Measurements from ENCODE around the gene C1orf21.

Gene C1orf21

DNA sequence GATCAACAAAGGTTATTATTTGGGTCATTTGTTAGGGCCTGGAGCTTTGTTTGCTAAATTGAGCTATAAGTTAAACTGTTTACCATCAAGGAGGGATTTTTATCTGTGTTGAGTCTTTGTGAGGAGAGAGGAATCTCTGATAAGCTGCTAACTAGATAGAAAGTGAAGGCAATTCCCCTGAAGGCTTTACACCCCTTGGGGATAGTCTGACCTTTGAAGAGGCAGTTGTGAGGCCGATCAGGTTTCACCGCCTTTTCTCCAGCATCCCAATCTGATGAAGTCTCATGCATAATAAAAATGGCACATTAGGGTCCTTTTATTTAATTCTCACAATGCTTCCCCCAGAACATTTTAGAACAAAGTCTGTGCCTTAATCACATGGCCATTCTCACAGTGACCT lies 21.8 kb downstream of the C1orf21 start:
- Histone ChIP-seq H4K8ac (ENCODE audit: low read length) (no peak overlapping the region), H3K14ac (ENCODE audit: low read length in 2 of 2) (no peak overlapping the region), H3K4me2 (ENCODE audit: low read length, poor library complexity, severe bottlenecking) (peak overlapping the region; percentile 61), H2BK5ac (ENCODE audit: low read depth, low read length, poor library complexity, severe bottlenecking) (no peak overlapping the region), H3K4ac (ENCODE audit: low read depth in 1 of 2, low read length in 2 of 2) (peak overlapping the region in 1 of 2 experiments; percentile 21), H3K79me1 (replicated peaks; ENCODE audit: low read length, poor library complexity, severe bottlenecking) (peaks cover 20% of the 10 kb centered on the region), H3K27me3 (ENCODE audit: control insufficient read depth in 1 of 2, insufficient read depth in 1 of 2, low read length in 2 of 2) (no peaks in the 10 kb centered on the region), H3K4me1 (ENCODE audit: control insufficient read depth, insufficient read depth, low read depth, low read length) (no peaks in the 10 kb centered on the region), H3K36me3 (ENCODE audit: control insufficient read depth in 1 of 2, insufficient read depth in 2 of 2, low read depth in 1 of 2, low read length in 2 of 2) (peaks cover 0 to under 1% of the 10 kb centered on the region in 2 experiments), H3K18ac (ENCODE audit: low read depth in 1 of 2, low read length in 2 of 2) (no peak overlapping the region), H2BK12ac (ENCODE audit: low read length in 2 of 2) (no peak overlapping the region), H2AFZ (ENCODE audit: low read depth, low read length) (no peak overlapping the region), H2BK120ac (ENCODE audit: low read depth, low read length) (no peak overlapping the region), H3K4me3 (ENCODE audit: insufficient read depth in 1 of 2, low read depth in 1 of 2, low read length in 2 of 2) (no peak overlapping the region), H2AK5ac (ENCODE audit: low read length, severe bottlenecking) (no peak overlapping the region), H3K9me3 (ENCODE audit: control insufficient read depth, low read length) (no peaks in the 10 kb centered on the region), H2BK15ac (ENCODE audit: low read depth, poor library complexity, severe bottlenecking) (no peak overlapping the region), H3K9ac (ENCODE audit: low read length) (no peak overlapping the region), H4K91ac (ENCODE audit: low read length) (no peak overlapping the region), H3K23ac (ENCODE audit: low read length in 2 of 2) (no peak overlapping the region), H3K27ac (ENCODE audit: low read length, poor library complexity, severe bottlenecking) (peak overlapping the region; percentile 84)
- peak; percentile 37 for DNase-seq
- 58% methylated on average over 2 of the region's 2 CpGs for WGBS

DNA sequence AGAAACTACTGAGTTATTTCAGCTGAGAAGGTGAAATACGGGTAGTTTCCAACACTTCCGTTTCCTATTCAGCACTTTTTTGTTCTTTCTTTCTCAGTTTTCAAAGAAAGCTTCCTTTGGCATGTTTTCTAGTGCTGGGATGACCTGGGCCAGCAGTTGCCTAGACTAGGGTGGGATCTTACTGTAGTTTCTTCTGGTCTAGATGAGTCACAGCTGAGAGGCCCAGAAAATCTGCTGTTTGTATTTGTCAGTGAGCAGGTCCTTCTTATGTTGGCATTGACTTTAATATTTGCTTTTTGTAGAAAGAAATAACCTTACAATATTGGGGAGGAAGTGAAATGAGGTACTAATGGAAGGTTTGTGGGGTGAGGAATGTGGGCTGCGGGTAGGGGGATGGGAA lies 22.2 kb downstream of the C1orf21 start:
- H3K14ac ChIP-seq (ENCODE audit: low read length in 2 of 2), result no peak overlapping the region

DNA sequence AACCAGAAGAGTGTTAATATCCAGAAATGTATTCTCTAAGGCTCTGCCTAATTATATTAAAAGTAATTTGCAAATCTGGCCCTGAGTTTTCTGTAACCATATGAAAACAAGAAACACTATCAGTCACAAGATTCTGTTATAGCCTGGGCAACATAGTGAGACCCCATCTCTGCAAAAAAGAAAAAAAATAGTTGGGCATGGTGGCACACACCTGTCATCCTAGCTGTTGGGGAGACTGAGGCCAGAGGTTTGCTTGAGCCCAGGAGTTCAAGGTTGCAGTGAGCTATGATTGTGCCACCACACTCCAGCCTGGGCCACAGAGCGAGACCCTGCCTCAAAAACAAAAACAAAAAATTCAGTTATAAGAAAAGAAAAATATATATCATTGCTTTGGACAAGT lies 25.6 kb downstream of the C1orf21 start:
- Histone ChIP-seq H3K27me3 (ENCODE audit: control insufficient read depth in 1 of 2, insufficient read depth in 1 of 2, low read length in 2 of 2) (no peaks in the 10 kb centered on the region), H3K36me3 (ENCODE audit: control insufficient read depth in 1 of 2, insufficient read depth in 2 of 2, low read depth in 1 of 2, low read length in 2 of 2) (peaks cover 0 to 6% of the 10 kb centered on the region in 2 experiments), H3K23ac (ENCODE audit: low read length in 2 of 2) (no peak overlapping the region), H3K14ac (ENCODE audit: low read length in 2 of 2) (no peak overlapping the region), H2BK15ac (ENCODE audit: low read depth, poor library complexity, severe bottlenecking) (no peak overlapping the region), H3K4me2 (ENCODE audit: low read length, poor library complexity, severe bottlenecking) (no peak overlapping the region), H3K4me1 (ENCODE audit: control insufficient read depth, insufficient read depth, low read depth, low read length) (no peaks in the 10 kb centered on the region), H3K9ac (ENCODE audit: low read length) (no peak overlapping the region), H3K4ac (ENCODE audit: low read depth in 1 of 2, low read length in 2 of 2) (no peak overlapping the region), H2BK120ac (ENCODE audit: low read depth, low read length) (no peak overlapping the region), H3K4me3 (ENCODE audit: insufficient read depth in 1 of 2, low read depth in 1 of 2, low read length in 2 of 2) (no peak overlapping the region), H2BK12ac (ENCODE audit: low read length in 2 of 2) (no peak overlapping the region), H2AFZ (ENCODE audit: low read depth, low read length) (no peak overlapping the region), H3K27ac (ENCODE audit: low read length, poor library complexity, severe bottlenecking) (no peak overlapping the region), H4K8ac (ENCODE audit: low read length) (no peak overlapping the region), H3K79me1 (replicated peaks; ENCODE audit: low read length, poor library complexity, severe bottlenecking) (peaks cover 15% of the 10 kb centered on the region), H3K18ac (ENCODE audit: low read depth in 1 of 2, low read length in 2 of 2) (no peak overlapping the region), H4K91ac (ENCODE audit: low read length) (no peak overlapping the region), H2AK5ac (ENCODE audit: low read length, severe bottlenecking) (no peak overlapping the region), H2BK5ac (ENCODE audit: low read depth, low read length, poor library complexity, severe bottlenecking) (no peak overlapping the region), H3K9me3 (ENCODE audit: control insufficient read depth, low read length) (no peaks in the 10 kb centered on the region)
- WGBS, result no CpG with 5 or more reads among the region's 1 CpG
- no peak for DNase-seq

More for the DNA sequence above, 22.2 kb downstream of the C1orf21 start:
- peak overlapping the region in 1 of 2 experiments; percentile 21 for H3K4ac ChIP-seq (ENCODE audit: low read depth in 1 of 2, low read length in 2 of 2)
- 94% methylated on average over 1 of the region's 3 CpGs for WGBS
- H3K4me3 ChIP-seq (ENCODE audit: insufficient read depth in 1 of 2, low read depth in 1 of 2, low read length in 2 of 2), result no peak overlapping the region
- no peak overlapping the region for H4K8ac ChIP-seq (ENCODE audit: low read length)
- no peak overlapping the region for H2BK120ac ChIP-seq (ENCODE audit: low read depth, low read length)
- no peaks in the 10 kb centered on the region for H3K4me1 ChIP-seq (ENCODE audit: control insufficient read depth, insufficient read depth, low read depth, low read length)
- no peak overlapping the region for H2BK5ac ChIP-seq (ENCODE audit: low read depth, low read length, poor library complexity, severe bottlenecking)
- peaks cover 24% of the 10 kb centered on the region for H3K79me1 ChIP-seq (replicated peaks; ENCODE audit: low read length, poor library complexity, severe bottlenecking)
- no peak overlapping the region for H3K23ac ChIP-seq (ENCODE audit: low read length in 2 of 2)
- no peaks in the 10 kb centered on the region for H3K27me3 ChIP-seq (ENCODE audit: control insufficient read depth in 1 of 2, insufficient read depth in 1 of 2, low read length in 2 of 2)
- no peak overlapping the region for H2AK5ac ChIP-seq (ENCODE audit: low read length, severe bottlenecking)
- no peaks in the 10 kb centered on the region for H3K9me3 ChIP-seq (ENCODE audit: control insufficient read depth, low read length)
- H2BK12ac ChIP-seq (ENCODE audit: low read length in 2 of 2), result no peak overlapping the region
- no peak overlapping the region for H3K4me2 ChIP-seq (ENCODE audit: low read length, poor library complexity, severe bottlenecking)
- no peak overlapping the region for H2AFZ ChIP-seq (ENCODE audit: low read depth, low read length)
- H4K91ac ChIP-seq (ENCODE audit: low read length), result no peak overlapping the region
- no peak overlapping the region for H3K18ac ChIP-seq (ENCODE audit: low read depth in 1 of 2, low read length in 2 of 2)
- H3K36me3 ChIP-seq (ENCODE audit: control insufficient read depth in 1 of 2, insufficient read depth in 2 of 2, low read depth in 1 of 2, low read length in 2 of 2), result peaks cover 0 to 5% of the 10 kb centered on the region in 2 experiments
- peak overlapping the region; percentile 84 for H3K27ac ChIP-seq (ENCODE audit: low read length, poor library complexity, severe bottlenecking)
- H3K9ac ChIP-seq (ENCODE audit: low read length), result no peak overlapping the region
- H2BK15ac ChIP-seq (ENCODE audit: low read depth, poor library complexity, severe bottlenecking), result no peak overlapping the region
- peak; percentile 63 for DNase-seq

DNA sequence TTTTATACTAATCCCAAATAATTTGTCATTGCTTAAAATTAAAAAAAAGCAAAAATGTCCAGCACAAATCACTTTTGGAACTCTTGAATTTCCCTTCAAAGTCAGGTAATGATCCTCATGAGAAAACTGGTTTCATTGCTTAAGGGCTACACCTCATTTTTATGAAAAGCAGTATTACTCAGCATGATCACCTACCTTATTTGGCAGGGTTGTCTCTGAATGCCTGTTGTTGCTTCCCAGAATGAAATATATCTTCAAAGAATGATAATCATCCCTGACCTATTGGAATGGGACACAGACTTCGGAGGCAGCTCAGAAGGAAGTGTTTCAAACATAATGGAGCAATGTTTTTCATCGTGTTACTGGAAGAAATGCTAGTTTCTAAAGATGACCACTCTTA lies 29.7 kb downstream of the C1orf21 start:
- WGBS, result 88% methylated on average over 1 of the region's 2 CpGs
- peaks cover 0 to 6% of the 10 kb centered on the region in 2 experiments for H3K36me3 ChIP-seq (ENCODE audit: control insufficient read depth in 1 of 2, insufficient read depth in 2 of 2, low read depth in 1 of 2, low read length in 2 of 2)
- H3K14ac ChIP-seq (ENCODE audit: low read length in 2 of 2), result no peak overlapping the region
- no peak overlapping the region for H2AK5ac ChIP-seq (ENCODE audit: low read length, severe bottlenecking)
- no peak overlapping the region for H3K4me3 ChIP-seq (ENCODE audit: insufficient read depth in 1 of 2, low read depth in 1 of 2, low read length in 2 of 2)
- H3K18ac ChIP-seq (ENCODE audit: low read depth in 1 of 2, low read length in 2 of 2), result no peak overlapping the region
- H3K23ac ChIP-seq (ENCODE audit: low read length in 2 of 2), result no peak overlapping the region
- no peak overlapping the region for H2AFZ ChIP-seq (ENCODE audit: low read depth, low read length)
- no peak overlapping the region for H2BK120ac ChIP-seq (ENCODE audit: low read depth, low read length)
- no peak overlapping the region for H2BK12ac ChIP-seq (ENCODE audit: low read length in 2 of 2)
- DNase-seq, result no peak
- peaks cover 2% of the 10 kb centered on the region for H3K4me1 ChIP-seq (ENCODE audit: control insufficient read depth, insufficient read depth, low read depth, low read length)
- no peak overlapping the region for H3K27ac ChIP-seq (ENCODE audit: low read length, poor library complexity, severe bottlenecking)
- H3K27me3 ChIP-seq (ENCODE audit: control insufficient read depth in 1 of 2, insufficient read depth in 1 of 2, low read length in 2 of 2), result no peaks in the 10 kb centered on the region
- no peak overlapping the region for H4K91ac ChIP-seq (ENCODE audit: low read length)
- H2BK5ac ChIP-seq (ENCODE audit: low read depth, low read length, poor library complexity, severe bottlenecking), result no peak overlapping the region
- no peak overlapping the region for H2BK15ac ChIP-seq (ENCODE audit: low read depth, poor library complexity, severe bottlenecking)
- H3K4ac ChIP-seq (ENCODE audit: low read depth in 1 of 2, low read length in 2 of 2), result no peak overlapping the region
- H3K9me3 ChIP-seq (ENCODE audit: control insufficient read depth, low read length), result no peaks in the 10 kb centered on the region
- peaks cover 22% of the 10 kb centered on the region for H3K79me1 ChIP-seq (replicated peaks; ENCODE audit: low read length, poor library complexity, severe bottlenecking)
- H3K4me2 ChIP-seq (ENCODE audit: low read length, poor library complexity, severe bottlenecking), result no peak overlapping the region
- no peak overlapping the region for H3K9ac ChIP-seq (ENCODE audit: low read length)
- no peak overlapping the region for H4K8ac ChIP-seq (ENCODE audit: low read length)
